Activated T-cell treated with anti-CD3 and anti-CD28 coated beads, Interleukin-2, amount 50 U/mL, for 4 hours (primary cell): ENCODE data around the gene ARHGAP12. TPM values are rescaled to one million over a fixed set of nuclear protein-coding genes. Genes with fewer than 3 reads are reported as not detected.

Experiments
- ATAC-seq, 2 donors: fragments of 200-7000 bp; cut with Tn5 transposase; one replicate each; pipeline ENCODE4 v1.10.0; 2021
- DNase-seq: peaks from one replicate; pipeline ENCODE4 v3.0.0-alpha.2; 2020
- H3K27me3 Mint-ChIP-seq: one replicate; pipeline ENCODE4 v1.8.0; 2021; ENCODE audit warnings: low read depth, mixed read lengths
- H3K36me3 Mint-ChIP-seq: one replicate; pipeline ENCODE4 v1.8.0; 2022; ENCODE audit warnings: mixed read lengths; ENCODE audit not compliant: insufficient read depth
- H3K4me1 Mint-ChIP-seq: one replicate; pipeline ENCODE4 v1.8.0; 2021; ENCODE audit warnings: low read depth, mixed read lengths
- H3K4me3 Mint-ChIP-seq: one replicate; pipeline ENCODE4 v1.8.0; 2021; ENCODE audit warnings: mild to moderate bottlenecking, moderate library complexity, mixed read lengths
- H3K9me3 Mint-ChIP-seq: one replicate; pipeline ENCODE4 v1.8.0; 2021; ENCODE audit warnings: mixed read lengths
- total RNA-seq, 3 donors: library from RNA; stranded (reverse); gene quantifications; one replicate each; pipeline ENCODE4 v1.2.1, GENCODE V29; 2021

The ARHGAP12 gene
- total RNA-seq, 3 donors from 2014 or later = 3.3 to 4.2 (median 3.9) TPM

- no peak for DNase-seq
- peaks cover 19% of the 10 kb centered on the region for H3K4me1 Mint-ChIP-seq
- no peak overlapping the region for H3K4me3 Mint-ChIP-seq
- no peak for ATAC-seq
- H3K9me3 Mint-ChIP-seq = no peaks in the 10 kb centered on the region
- peaks cover 14% of the 10 kb centered on the region for H3K36me3 Mint-ChIP-seq
- no peaks in the 10 kb centered on the region for H3K27me3 Mint-ChIP-seq
These were observed 63.7 kb downstream of the ARHGAP12 start for GRCh38 chr10:31864834-31865518.

- Mint-ChIP-seq H3K4me1 (peaks cover 15% of the 10 kb centered on the region), H3K9me3 (no peaks in the 10 kb centered on the region), H3K36me3 (peaks cover 33% of the 10 kb centered on the region), H3K4me3 (no peak overlapping the region), H3K27me3 (no peaks in the 10 kb centered on the region)
- DNase-seq = no peak
- no peak for ATAC-seq
These were observed 73.6 kb downstream of the ARHGAP12 start for GRCh38 chr10:31855033-31855432.

GRCh38 chr10:31853629-31854028, 75.0 kb downstream of the ARHGAP12 start:
- Mint-ChIP-seq H3K4me3 (no peak overlapping the region), H3K4me1 (peaks cover 15% of the 10 kb centered on the region), H3K27me3 (no peaks in the 10 kb centered on the region), H3K9me3 (no peaks in the 10 kb centered on the region), H3K36me3 (peaks cover 31% of the 10 kb centered on the region)
- ATAC-seq (no peak), DNase-seq (no peak)

GRCh38 chr10:31851216-31851615, 77.4 kb downstream of the ARHGAP12 start:
- no peak overlapping the region for H3K4me3 Mint-ChIP-seq
- no peaks in the 10 kb centered on the region for H3K9me3 Mint-ChIP-seq
- peaks cover 21% of the 10 kb centered on the region for H3K36me3 Mint-ChIP-seq
- peaks cover 9% of the 10 kb centered on the region for H3K4me1 Mint-ChIP-seq
- no peaks in the 10 kb centered on the region for H3K27me3 Mint-ChIP-seq
- DNase-seq = no peak
- no peak for ATAC-seq

GRCh38 chr10:31847515-31847914, 81.1 kb downstream of the ARHGAP12 start:
- no peak for DNase-seq
- Mint-ChIP-seq H3K4me3 (no peak overlapping the region), H3K36me3 (peaks cover 17% of the 10 kb centered on the region)

GRCh38 chr10:31838709-31839108, 89.9 kb downstream of the ARHGAP12 start:
- no peaks in the 10 kb centered on the region for H3K9me3 Mint-ChIP-seq
- DNase-seq (no peak), ATAC-seq (no peak)
- no peak overlapping the region for H3K4me3 Mint-ChIP-seq
- H3K27me3 Mint-ChIP-seq = no peaks in the 10 kb centered on the region
- peaks cover 6% of the 10 kb centered on the region for H3K4me1 Mint-ChIP-seq
- H3K36me3 Mint-ChIP-seq = peaks cover 14% of the 10 kb centered on the region

More at GRCh38 chr10:31847515-31847914, 81.1 kb downstream of the ARHGAP12 start:
- Mint-ChIP-seq H3K27me3 (no peaks in the 10 kb centered on the region), H3K4me1 (peaks cover 8% of the 10 kb centered on the region), H3K9me3 (no peaks in the 10 kb centered on the region)
- ATAC-seq = no peak

GRCh38 chr10:31838065-31838464, 90.6 kb downstream of the ARHGAP12 start:
- peaks cover 14% of the 10 kb centered on the region for H3K36me3 Mint-ChIP-seq
- H3K27me3 Mint-ChIP-seq = no peaks in the 10 kb centered on the region
- no peak overlapping the region for H3K4me3 Mint-ChIP-seq
- no peak for DNase-seq
- no peaks in the 10 kb centered on the region for H3K9me3 Mint-ChIP-seq
- H3K4me1 Mint-ChIP-seq = peaks cover 9% of the 10 kb centered on the region
- no peak for ATAC-seq

GRCh38 chr10:31836569-31837406, 91.8 kb downstream of the ARHGAP12 start:
- H3K36me3 Mint-ChIP-seq = peaks cover 14% of the 10 kb centered on the region
- ATAC-seq (no peak), DNase-seq (no peak)

GRCh38 chr10:31833753-31834152, 94.9 kb downstream of the ARHGAP12 start:
- no peak for ATAC-seq
- no peaks in the 10 kb centered on the region for H3K9me3 Mint-ChIP-seq
- no peak overlapping the region for H3K4me3 Mint-ChIP-seq
- peaks cover 9% of the 10 kb centered on the region for H3K4me1 Mint-ChIP-seq
- peaks cover 23% of the 10 kb centered on the region for H3K36me3 Mint-ChIP-seq
- DNase-seq = no peak
- no peaks in the 10 kb centered on the region for H3K27me3 Mint-ChIP-seq

More at GRCh38 chr10:31836569-31837406, 91.8 kb downstream of the ARHGAP12 start:
- Mint-ChIP-seq H3K4me1 (peaks cover 9% of the 10 kb centered on the region), H3K27me3 (no peaks in the 10 kb centered on the region), H3K9me3 (no peaks in the 10 kb centered on the region), H3K4me3 (no peak overlapping the region)

GRCh38 chr10:31832261-31832660, 96.4 kb downstream of the ARHGAP12 start:
- H3K36me3 Mint-ChIP-seq = peaks cover 16% of the 10 kb centered on the region
- DNase-seq (no peak), ATAC-seq (no peak)
- H3K4me3 Mint-ChIP-seq = no peak overlapping the region
- peaks cover 9% of the 10 kb centered on the region for H3K4me1 Mint-ChIP-seq
- H3K9me3 Mint-ChIP-seq = no peaks in the 10 kb centered on the region
- no peaks in the 10 kb centered on the region for H3K27me3 Mint-ChIP-seq

GRCh38 chr10:31830887-31831286, 97.7 kb downstream of the ARHGAP12 start:
- H3K27me3 Mint-ChIP-seq = no peaks in the 10 kb centered on the region
- ATAC-seq (no peak), DNase-seq (no peak)
- H3K4me1 Mint-ChIP-seq = peaks cover 6% of the 10 kb centered on the region
- no peak overlapping the region for H3K4me3 Mint-ChIP-seq
- H3K9me3 Mint-ChIP-seq = no peaks in the 10 kb centered on the region
- H3K36me3 Mint-ChIP-seq = peaks cover 17% of the 10 kb centered on the region

GRCh38 chr10:31829776-31830175, 98.9 kb downstream of the ARHGAP12 start:
- no peak for ATAC-seq
- Mint-ChIP-seq H3K9me3 (no peaks in the 10 kb centered on the region), H3K27me3 (no peaks in the 10 kb centered on the region), H3K36me3 (peaks cover 22% of the 10 kb centered on the region), H3K4me3 (no peak overlapping the region), H3K4me1 (peaks cover 6% of the 10 kb centered on the region)
- no peak for DNase-seq

- H3K27me3 Mint-ChIP-seq = no peaks in the 10 kb centered on the region
- DNase-seq (no peak), ATAC-seq (no peak)
- H3K9me3 Mint-ChIP-seq = no peaks in the 10 kb centered on the region
- H3K36me3 Mint-ChIP-seq = peaks cover 15% of the 10 kb centered on the region
- no peak overlapping the region for H3K4me3 Mint-ChIP-seq
- H3K4me1 Mint-ChIP-seq = no peaks in the 10 kb centered on the region
These were observed 105.3 kb downstream of the ARHGAP12 start for GRCh38 chr10:31823358-31823757.

GRCh38 chr10:31822616-31823318, 105.9 kb downstream of the ARHGAP12 start:
- H3K27me3 Mint-ChIP-seq = no peaks in the 10 kb centered on the region
- no peaks in the 10 kb centered on the region for H3K4me1 Mint-ChIP-seq
- DNase-seq = no peak
- H3K36me3 Mint-ChIP-seq = peaks cover 16% of the 10 kb centered on the region
- no peak for ATAC-seq
- H3K9me3 Mint-ChIP-seq = no peaks in the 10 kb centered on the region
- no peak overlapping the region for H3K4me3 Mint-ChIP-seq
